Mesenchymal stem cell (in vitro differentiated cells and primary cell): ENCODE measurements around the gene STX1B.
A peak's percentile ranks its signal among the peaks of the same experiment; 100 is the strongest.

Experiments used
- DNase-seq: peaks from one replicate; pipeline ENCODE4 v3.0.0-alpha.2; 2013
- H2AFZ ChIP-seq: one replicate; pipeline ENCODE4 v1.6.1; 2013; ENCODE audit warnings: low read depth, mild to moderate bottlenecking, control low read depth, inconsistent platforms, low read length, moderate library complexity
- H2AK5ac ChIP-seq: 2 replicates; pipeline ENCODE4 v1.6.1; 2013; ENCODE audit warnings: low read length, moderate library complexity, mild to moderate bottlenecking, inconsistent platforms; ENCODE audit not compliant: severe bottlenecking
- H2BK120ac ChIP-seq: one replicate; pipeline ENCODE4 v1.6.1; 2013; ENCODE audit warnings: low read depth, mild to moderate bottlenecking, inconsistent platforms, low read length, moderate library complexity
- H2BK12ac ChIP-seq, 2 experiments: one replicate each; pipeline ENCODE4 v1.6.1; 2013; ENCODE audit warnings: inconsistent platforms in 2 of 2, low read length in 2 of 2, mild to moderate bottlenecking in 2 of 2, moderate library complexity in 2 of 2, control low read depth in 1 of 2
- H2BK15ac ChIP-seq: one replicate; pipeline ENCODE4 v1.6.1; 2013; ENCODE audit warnings: mild to moderate bottlenecking, low read depth, inconsistent platforms; ENCODE audit not compliant: poor library complexity, severe bottlenecking
- H2BK5ac ChIP-seq: 2 replicates; pipeline ENCODE4 v1.6.1; 2013; ENCODE audit warnings: low read depth, mild to moderate bottlenecking, low read length, control low read depth, inconsistent platforms; ENCODE audit not compliant: poor library complexity, severe bottlenecking
- H3K14ac ChIP-seq, 2 experiments: one replicate each; pipeline ENCODE4 v1.6.1; 2013; ENCODE audit warnings: inconsistent platforms in 2 of 2, low read length in 2 of 2, control low read depth in 1 of 2, mild to moderate bottlenecking in 1 of 2, moderate library complexity in 1 of 2
- H3K18ac ChIP-seq, 2 experiments: one replicate each; pipeline ENCODE4 v1.6.1; 2013; ENCODE audit warnings: inconsistent platforms in 2 of 2, low read length in 2 of 2, control low read depth in 1 of 2, low read depth in 1 of 2, mild to moderate bottlenecking in 1 of 2
- H3K23ac ChIP-seq, 2 experiments: one replicate each; pipeline ENCODE4 v1.6.1; 2013; ENCODE audit warnings: inconsistent platforms in 2 of 2, low read length in 2 of 2, mild to moderate bottlenecking in 2 of 2, moderate library complexity in 2 of 2, control low read depth in 1 of 2
- H3K27ac ChIP-seq: 2 replicates; pipeline ENCODE4 v1.5.1; 2013; ENCODE audit warnings: mild to moderate bottlenecking, moderate library complexity, low read length, control low read depth, inconsistent platforms; ENCODE audit not compliant: poor library complexity, severe bottlenecking
- H3K27me3 ChIP-seq, 2 experiments: 2 replicates each; pipeline versions ENCODE4 v1.6.1 to v1.7.0; 2013; ENCODE audit warnings: low read length in 2 of 2, mild to moderate bottlenecking in 2 of 2, moderate library complexity in 2 of 2, control low read depth in 1 of 2, inconsistent platforms in 1 of 2; ENCODE audit not compliant: control insufficient read depth in 1 of 2, insufficient read depth in 1 of 2
- H3K36me3 ChIP-seq, 2 experiments: 2 replicates each; pipeline versions ENCODE4 v1.6.1 to v1.7.0; 2013; ENCODE audit warnings: low read length in 2 of 2, control low read depth in 1 of 2, inconsistent platforms in 1 of 2, low read depth in 1 of 2, mild to moderate bottlenecking in 1 of 2; ENCODE audit not compliant: insufficient read depth in 2 of 2, control insufficient read depth in 1 of 2
- H3K4ac ChIP-seq, 2 experiments: one replicate each; pipeline ENCODE4 v1.6.1; 2013; ENCODE audit warnings: inconsistent platforms in 2 of 2, low read length in 2 of 2, mild to moderate bottlenecking in 2 of 2, moderate library complexity in 2 of 2, control low read depth in 1 of 2, low read depth in 1 of 2
- H3K4me1 ChIP-seq: 2 replicates; pipeline ENCODE4 v1.6.1; 2013; ENCODE audit warnings: low read depth, low read length, control low read depth; ENCODE audit not compliant: control insufficient read depth, insufficient read depth
- H3K4me2 ChIP-seq: 2 replicates; pipeline ENCODE4 v1.6.1; 2013; ENCODE audit warnings: low read length, mild to moderate bottlenecking, inconsistent platforms; ENCODE audit not compliant: poor library complexity, severe bottlenecking
- H3K4me3 ChIP-seq, 2 experiments: 2 replicates each; pipeline versions ENCODE4 v1.5.1 to v1.7.0; 2013; ENCODE audit warnings: low read length in 2 of 2, mild to moderate bottlenecking in 2 of 2, control low read depth in 1 of 2, low read depth in 1 of 2; ENCODE audit not compliant: insufficient read depth in 1 of 2
- H3K79me1 ChIP-seq: replicated peaks from 2 replicates; pipeline ENCODE4 v1.6.1; 2013; ENCODE audit warnings: mild to moderate bottlenecking, control low read depth, low read length, inconsistent platforms; ENCODE audit not compliant: poor library complexity, severe bottlenecking
- H3K9ac ChIP-seq: 2 replicates; pipeline ENCODE4 v1.7.0; 2013; ENCODE audit warnings: mild to moderate bottlenecking, low read length, moderate library complexity
- H3K9me3 ChIP-seq: 2 replicates; pipeline ENCODE4 v1.7.0; 2013; ENCODE audit warnings: mild to moderate bottlenecking, low read length; ENCODE audit not compliant: control insufficient read depth
- H4K8ac ChIP-seq: one replicate; pipeline ENCODE4 v1.6.1; 2013; ENCODE audit warnings: inconsistent platforms, mild to moderate bottlenecking, low read length, moderate library complexity
- H4K91ac ChIP-seq: one replicate; pipeline ENCODE4 v1.6.1; 2013; ENCODE audit warnings: mild to moderate bottlenecking, low read length, inconsistent platforms
- WGBS: methylation state at CpG from one replicate; pipeline ENCODE4 v1.1.7; 2013; ENCODE audit warnings: mixed read lengths; 5-methylcytosine and 5-hydroxymethylcytosine counted together

The STX1B gene

GRCh38 chr16:30974348-30974747, 36.1 kb downstream of the STX1B start:
- H2BK120ac ChIP-seq: no peak overlapping the region
- no peak overlapping the region for H3K18ac ChIP-seq
- H2AFZ ChIP-seq: no peak overlapping the region
- no peak for DNase-seq
- no peak overlapping the region for H3K4me3 ChIP-seq
- H3K14ac ChIP-seq: no peak overlapping the region
- no peak overlapping the region for H3K4ac ChIP-seq
- no peak overlapping the region for H4K8ac ChIP-seq
- H2BK5ac ChIP-seq: no peak overlapping the region
- H2BK12ac ChIP-seq: no peak overlapping the region
- H4K91ac ChIP-seq: no peak overlapping the region
- no peak overlapping the region for H3K4me2 ChIP-seq
- H3K36me3 ChIP-seq: peaks cover 86 to 92% of the 10 kb centered on the region in 2 experiments
- no peak overlapping the region for H2BK15ac ChIP-seq
- no peak overlapping the region for H3K27ac ChIP-seq
- no peaks in the 10 kb centered on the region for H3K27me3 ChIP-seq
- peaks cover 44% of the 10 kb centered on the region for H3K79me1 ChIP-seq
- H3K9me3 ChIP-seq: no peaks in the 10 kb centered on the region
- peaks cover 8% of the 10 kb centered on the region for H3K4me1 ChIP-seq
- H2AK5ac ChIP-seq: no peak overlapping the region
- no peak overlapping the region for H3K9ac ChIP-seq
- no peak overlapping the region for H3K23ac ChIP-seq
- WGBS: 93% methylated on average over 6 of the region's 6 CpGs

- Histone ChIP-seq H3K36me3 (peaks cover 88 to 89% of the 10 kb centered on the region in 2 experiments), H2BK12ac (no peak overlapping the region), H3K4me1 (peaks cover 8% of the 10 kb centered on the region), H3K4me3 (no peak overlapping the region), H3K79me1 (peaks cover 34% of the 10 kb centered on the region), H3K4me2 (no peak overlapping the region), H2AFZ (no peak overlapping the region), H4K8ac (no peak overlapping the region), H3K9me3 (no peaks in the 10 kb centered on the region), H3K27ac (no peak overlapping the region), H2BK5ac (no peak overlapping the region), H3K27me3 (no peaks in the 10 kb centered on the region), H4K91ac (no peak overlapping the region), H2BK120ac (no peak overlapping the region), H2BK15ac (no peak overlapping the region), H2AK5ac (no peak overlapping the region), H3K9ac (no peak overlapping the region), H3K18ac (no peak overlapping the region), H3K23ac (no peak overlapping the region), H3K4ac (no peak overlapping the region), H3K14ac (no peak overlapping the region)
- WGBS: 85% methylated on average over 7 of the region's 7 CpGs
- DNase-seq: peak; percentile 26
Measured at GRCh38 chr16:30972872-30973271, 37.6 kb downstream of the STX1B start.

GRCh38 chr16:30971298-30971697, 39.1 kb downstream of the STX1B start:
- no peak overlapping the region for H3K4me2 ChIP-seq
- H3K4ac ChIP-seq: no peak overlapping the region
- H3K27ac ChIP-seq: no peak overlapping the region
- no peak overlapping the region for H2BK12ac ChIP-seq
- no peak overlapping the region for H3K9ac ChIP-seq
- H2BK15ac ChIP-seq: no peak overlapping the region
- H2BK5ac ChIP-seq: no peak overlapping the region
- no peak overlapping the region for H4K8ac ChIP-seq
- DNase-seq: no peak
- no peak overlapping the region for H2AK5ac ChIP-seq
- peaks cover 39% of the 10 kb centered on the region for H3K79me1 ChIP-seq
- no peak overlapping the region for H4K91ac ChIP-seq
- H2BK120ac ChIP-seq: no peak overlapping the region
- H3K23ac ChIP-seq: no peak overlapping the region
- no peak overlapping the region for H3K18ac ChIP-seq
- WGBS: 96% methylated on average over 14 of the region's 14 CpGs
- H3K9me3 ChIP-seq: no peaks in the 10 kb centered on the region
- H3K4me1 ChIP-seq: peaks cover 5% of the 10 kb centered on the region
- H3K27me3 ChIP-seq: no peaks in the 10 kb centered on the region
- peaks cover 86 to 87% of the 10 kb centered on the region in 2 experiments for H3K36me3 ChIP-seq
- no peak overlapping the region for H3K4me3 ChIP-seq
- no peak overlapping the region for H3K14ac ChIP-seq
- no peak overlapping the region for H2AFZ ChIP-seq

- no peaks in the 10 kb centered on the region for H3K9me3 ChIP-seq
- no peak overlapping the region for H3K18ac ChIP-seq
- no peak overlapping the region for H2BK12ac ChIP-seq
- no peaks in the 10 kb centered on the region for H3K27me3 ChIP-seq
- H3K23ac ChIP-seq: no peak overlapping the region
- no peak overlapping the region for H2BK120ac ChIP-seq
- no peak overlapping the region for H3K4ac ChIP-seq
- no peak overlapping the region for H3K27ac ChIP-seq
- no peak for DNase-seq
- H3K79me1 ChIP-seq: peaks cover 50% of the 10 kb centered on the region
- H3K4me2 ChIP-seq: no peak overlapping the region
- H2BK5ac ChIP-seq: no peak overlapping the region
- 98% methylated on average over 19 of the region's 19 CpGs for WGBS
- no peak overlapping the region for H3K9ac ChIP-seq
- no peak overlapping the region for H2AK5ac ChIP-seq
- H3K14ac ChIP-seq: no peak overlapping the region
- no peak overlapping the region for H3K4me3 ChIP-seq
- no peak overlapping the region for H4K8ac ChIP-seq
- H3K36me3 ChIP-seq: peaks cover 86 to 88% of the 10 kb centered on the region in 2 experiments
- H2BK15ac ChIP-seq: no peak overlapping the region
- no peak overlapping the region for H4K91ac ChIP-seq
- H3K4me1 ChIP-seq: peaks cover 3% of the 10 kb centered on the region
- H2AFZ ChIP-seq: no peak overlapping the region
Measured at GRCh38 chr16:30969246-30969842, 41.1 kb downstream of the STX1B start.
